DMS53 (cell line): ENCODE measurements around the gene HS3ST2.

Experiments used
- DNase-seq: peaks from one replicate; lab custom pipeline; 2025; lab: John Stamatoyannopoulos, UW

HS3ST2 gene

GRCh38 chr16:22813948-22814710 is at the start of gene HS3ST2:
TSS of gene HS3ST2 (plus strand) at chr16:22814162. CDS start at chr16:22814611, 449 bp downstream.
- DNase-seq, result peak; percentile 86

- DNase-seq, result no peak
These were observed 49.2 kb upstream of the HS3ST2 start for GRCh38 chr16:22764662-22765327.

- DNase-seq, result no peak
These were observed 48.5 kb upstream of the HS3ST2 start for GRCh38 chr16:22765479-22765878.

GRCh38 chr16:22770866-22771265 is 43.1 kb upstream of the HS3ST2 start:
- no peak for DNase-seq

- no peak for DNase-seq
These were observed 42.4 kb upstream of the HS3ST2 start for GRCh38 chr16:22771551-22771950.

GRCh38 chr16:22775220-22775922 is 38.6 kb upstream of the HS3ST2 start:
- DNase-seq, result no peak

GRCh38 chr16:22781480-22781879 is 32.5 kb upstream of the HS3ST2 start:
- no peak for DNase-seq

GRCh38 chr16:22782314-22782713 is 31.6 kb upstream of the HS3ST2 start:
- no peak for DNase-seq

- DNase-seq, result no peak
These were observed 29.2 kb upstream of the HS3ST2 start for GRCh38 chr16:22784690-22785214.

GRCh38 chr16:22785552-22785951 is 28.4 kb upstream of the HS3ST2 start:
- no peak for DNase-seq

- no peak for DNase-seq
These were observed 27.7 kb upstream of the HS3ST2 start for GRCh38 chr16:22786284-22786683.

GRCh38 chr16:22786691-22787090 is 27.3 kb upstream of the HS3ST2 start:
- DNase-seq, result no peak

GRCh38 chr16:22787466-22788192 is 26.3 kb upstream of the HS3ST2 start:
- no peak for DNase-seq

GRCh38 chr16:22788193-22788530 is 25.8 kb upstream of the HS3ST2 start:
- DNase-seq, result no peak

- DNase-seq, result peak; percentile 3
These were observed 24.5 kb upstream of the HS3ST2 start for GRCh38 chr16:22789281-22789945.

GRCh38 chr16:22797551-22797950 is 16.4 kb upstream of the HS3ST2 start:
- DNase-seq, result no peak

- DNase-seq, result no peak
These were observed 14.8 kb upstream of the HS3ST2 start for GRCh38 chr16:22799113-22799512.

GRCh38 chr16:22804893-22805292 is 9.1 kb upstream of the HS3ST2 start:
- no peak for DNase-seq

GRCh38 chr16:22805326-22805725 is 8.6 kb upstream of the HS3ST2 start:
- no peak for DNase-seq

GRCh38 chr16:22806811-22807210 is 7.2 kb upstream of the HS3ST2 start:
- no peak for DNase-seq

- no peak for DNase-seq
These were observed 3.7 kb upstream of the HS3ST2 start for GRCh38 chr16:22810226-22810625.
